Measurements from ENCODE around the gene TRUB2.
"Not testable (repeated sequence)": the region's sequence is repeated elsewhere in the genome, so short reads cannot be mapped to it uniquely, and the experiment has no call there.

Gene TRUB2

DNA sequence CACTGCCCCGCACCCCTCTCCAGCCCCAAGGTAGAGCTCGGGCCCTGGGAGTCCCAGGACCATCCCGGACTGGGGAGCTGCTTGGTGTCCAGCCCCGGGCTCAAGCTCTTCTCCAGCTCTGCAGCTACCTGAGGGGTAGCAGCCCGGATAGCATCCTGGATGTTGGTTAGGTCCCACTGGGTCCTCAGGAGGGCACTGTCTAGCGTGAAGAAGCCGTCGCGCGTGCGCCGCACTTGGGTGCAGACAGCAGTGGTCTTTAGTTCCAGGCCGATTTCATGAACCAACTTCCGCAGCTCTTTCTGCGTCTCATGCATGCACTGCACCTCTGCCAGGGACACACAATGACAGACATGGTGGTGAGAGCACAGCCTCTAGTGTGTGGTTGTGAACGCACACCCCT is 12.7 kb downstream of the TRUB2 start:
- intact Hi-C loops (cut with DNase I) = no loop called here
- DNase-seq = no peak

- intact Hi-C loops (cut with DNase I) = no loop called here
- DNase-seq = no peak
These were observed 17.3 kb downstream of the TRUB2 start for GRCh38 chr9:128304971-128305288.

GRCh38 chr9:128304136-128304970 is 17.9 kb downstream of the TRUB2 start:
- no peak for DNase-seq
- intact Hi-C loops (cut with DNase I) = no loop called here

- DNase-seq = no peak
- intact Hi-C loops (cut with DNase I) = loop anchor here (5.0 kb wide), 1 partner anchor 113 kb away; no protein-coding TSS in a partner anchor
These were observed 23.4 kb downstream of the TRUB2 start for GRCh38 chr9:128298535-128299482.

GRCh38 chr9:128297221-128297773 is 24.9 kb downstream of the TRUB2 start:
- intact Hi-C loops (cut with DNase I) = loop anchor here (5.0 kb wide), 1 partner anchor 115 kb away; no protein-coding TSS in a partner anchor
- DNase-seq = no peak

DNA sequence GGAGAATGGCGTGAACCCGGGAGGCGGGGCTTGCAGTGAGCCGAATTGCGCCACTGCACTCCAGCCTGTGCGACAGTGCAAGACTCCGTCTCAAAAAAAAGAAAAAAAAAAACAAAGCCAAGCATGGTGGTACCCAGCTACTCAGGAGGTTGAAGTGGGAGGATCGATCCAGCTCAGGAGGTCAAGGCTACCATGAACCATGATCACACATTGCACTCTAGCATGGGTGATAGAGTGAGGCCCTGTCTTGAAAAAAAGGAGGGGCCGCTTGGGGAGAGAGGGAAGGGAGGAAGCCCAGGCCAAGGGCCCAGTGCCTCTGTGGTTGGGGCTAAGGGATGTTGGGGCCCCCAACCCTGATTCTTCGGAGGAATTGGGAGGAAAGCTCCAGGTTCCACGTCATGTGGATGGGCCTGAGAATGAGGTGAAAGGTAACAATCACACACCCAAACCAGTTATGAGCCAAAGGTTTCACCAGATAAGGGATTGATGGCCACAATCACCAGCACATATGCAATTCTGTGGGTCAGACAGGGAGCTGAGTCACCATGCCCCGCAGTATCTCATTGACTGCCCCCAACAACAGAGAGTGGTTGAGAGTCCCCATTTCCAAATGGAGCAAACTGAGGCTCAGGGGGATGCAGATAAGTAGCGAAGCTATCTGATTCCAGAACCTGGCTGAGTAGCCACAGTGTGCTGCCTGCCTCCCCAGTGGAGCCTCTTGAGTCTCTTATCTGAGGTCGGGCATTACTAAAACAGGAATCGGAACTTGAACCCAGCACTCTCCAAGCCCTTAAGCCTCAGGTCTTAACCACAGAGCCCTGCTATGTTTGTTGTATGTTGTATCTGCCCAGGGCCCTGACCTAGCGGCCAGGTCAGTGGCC is 25.7 kb downstream of the TRUB2 start:
- intact Hi-C loops (cut with DNase I) = loop anchor here (5.0 kb wide), 1 partner anchor 116 kb away; no protein-coding TSS in a partner anchor
- DNase-seq = no peak

DNA sequence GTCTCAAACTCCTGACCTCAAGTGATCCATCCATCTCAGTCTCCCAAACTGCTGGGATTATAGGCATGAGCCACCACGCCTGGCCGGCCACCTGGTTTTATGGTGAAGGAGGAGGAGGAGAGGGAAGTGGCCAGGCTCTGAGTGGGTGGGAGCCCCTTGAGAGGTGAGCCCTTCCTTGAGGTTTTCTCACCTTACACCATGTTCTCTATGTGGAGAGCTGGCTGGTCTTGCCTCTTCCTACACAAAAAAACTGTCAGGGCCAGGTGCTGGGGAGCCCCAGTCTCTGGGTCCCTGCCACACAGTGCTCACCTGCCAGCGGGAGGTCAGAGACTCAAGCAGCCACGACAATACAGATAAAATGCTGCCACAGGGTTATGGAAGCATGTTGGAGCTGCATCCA is 28.1 kb downstream of the TRUB2 start:
- intact Hi-C loops (cut with DNase I) = no loop called here
- DNase-seq = no peak

GRCh38 chr9:128293091-128293490 is 29.2 kb downstream of the TRUB2 start:
- DNase-seq = no peak
- intact Hi-C loops (cut with DNase I) = no loop called here

DNA sequence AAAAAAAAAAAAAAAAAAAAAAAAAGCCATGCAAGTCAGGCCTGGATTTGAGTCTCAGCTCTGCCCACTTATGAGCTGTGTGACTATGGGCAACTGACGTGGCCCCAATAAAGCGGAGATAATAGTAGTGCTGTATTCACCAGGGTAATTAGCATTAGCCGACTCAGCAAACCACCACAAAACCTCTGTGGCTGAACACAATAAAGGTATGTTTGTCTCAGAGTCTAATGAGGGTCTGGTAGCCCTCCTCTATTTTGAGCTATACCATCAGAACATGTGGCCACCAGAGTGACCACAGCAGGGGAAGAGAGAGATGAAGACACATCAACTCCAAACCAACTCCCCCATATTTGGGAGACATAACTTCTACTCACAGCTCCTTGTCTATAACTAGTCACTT is 30.2 kb downstream of the TRUB2 start:
- no peak for DNase-seq
- intact Hi-C loops (cut with DNase I) = no loop called here

- intact Hi-C loops (cut with DNase I) = no loop called here
- peak in 1 of 10 donors; percentile 59 for DNase-seq
These were observed 33.8 kb downstream of the TRUB2 start for GRCh38 chr9:128288273-128289004.

DNA sequence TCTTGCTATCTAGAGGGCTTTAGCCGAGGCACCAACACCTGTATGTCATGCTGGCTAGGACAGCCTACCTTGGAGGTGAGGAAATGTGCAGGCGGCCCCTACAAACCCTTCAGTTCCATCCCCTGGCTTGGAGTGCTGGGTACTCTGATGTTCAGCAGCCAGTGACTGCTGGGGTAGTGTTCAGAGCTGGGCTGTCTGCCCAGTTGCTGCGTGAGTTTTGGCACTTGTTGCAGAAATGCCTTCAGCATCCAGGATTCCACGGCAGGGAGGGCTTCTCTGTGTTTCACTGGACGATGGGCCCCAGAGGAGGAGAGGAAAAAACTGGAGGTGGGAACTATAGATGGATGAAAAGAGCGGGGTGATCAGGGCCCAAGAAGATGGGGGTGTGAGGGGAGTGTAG is 35.8 kb downstream of the TRUB2 start:
- DNase-seq = peak; percentile 64 to 97 (median 80)
- intact Hi-C loops (cut with DNase I) = no loop called here

DNA sequence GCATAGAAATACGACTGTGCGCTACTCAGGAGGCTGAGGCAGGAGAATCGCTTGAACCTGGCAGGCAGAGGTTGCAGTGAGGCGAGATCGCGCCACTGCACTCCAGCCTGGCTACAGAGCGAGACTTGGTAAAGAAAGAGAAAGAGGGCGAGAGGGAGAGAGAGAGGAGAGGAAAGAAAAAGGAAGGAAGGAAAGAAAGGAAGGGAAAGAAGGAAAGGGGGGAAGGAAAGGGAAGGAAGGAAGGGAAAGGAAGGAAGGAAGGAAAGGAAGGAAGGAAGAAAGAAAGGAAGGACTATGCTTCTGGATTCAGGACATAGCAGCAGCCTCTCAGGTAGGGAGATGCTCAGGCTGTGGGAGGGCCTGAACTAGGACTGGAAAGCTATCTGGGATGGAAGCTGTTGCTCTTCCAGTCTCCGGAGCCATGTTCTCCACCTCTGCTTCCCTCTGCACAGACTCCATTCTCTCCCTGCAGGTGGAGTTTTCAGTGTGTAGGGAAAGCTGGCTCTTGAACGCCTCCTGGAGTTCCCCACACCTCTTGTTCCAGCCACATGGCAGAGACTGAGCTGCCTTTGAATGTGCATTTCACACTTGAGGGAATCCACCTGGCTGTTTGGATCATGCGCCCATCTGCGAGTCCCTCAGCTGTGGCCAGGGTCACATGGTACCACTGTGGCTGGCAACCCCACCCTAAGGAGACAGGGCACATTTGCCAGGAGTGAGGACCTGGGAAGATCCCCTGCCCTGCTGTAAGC is 37.0 kb downstream of the TRUB2 start:
- DNase-seq = no peak
- intact Hi-C loops (cut with DNase I) = no loop called here

- no peak for DNase-seq
- intact Hi-C loops (cut with DNase I) = no loop called here
These were observed 39.7 kb downstream of the TRUB2 start for GRCh38 chr9:128282500-128282899.

- DNase-seq = no peak
- intact Hi-C loops (cut with DNase I) = no loop called here
These were observed 42.1 kb downstream of the TRUB2 start for GRCh38 chr9:128280084-128280622.

DNA sequence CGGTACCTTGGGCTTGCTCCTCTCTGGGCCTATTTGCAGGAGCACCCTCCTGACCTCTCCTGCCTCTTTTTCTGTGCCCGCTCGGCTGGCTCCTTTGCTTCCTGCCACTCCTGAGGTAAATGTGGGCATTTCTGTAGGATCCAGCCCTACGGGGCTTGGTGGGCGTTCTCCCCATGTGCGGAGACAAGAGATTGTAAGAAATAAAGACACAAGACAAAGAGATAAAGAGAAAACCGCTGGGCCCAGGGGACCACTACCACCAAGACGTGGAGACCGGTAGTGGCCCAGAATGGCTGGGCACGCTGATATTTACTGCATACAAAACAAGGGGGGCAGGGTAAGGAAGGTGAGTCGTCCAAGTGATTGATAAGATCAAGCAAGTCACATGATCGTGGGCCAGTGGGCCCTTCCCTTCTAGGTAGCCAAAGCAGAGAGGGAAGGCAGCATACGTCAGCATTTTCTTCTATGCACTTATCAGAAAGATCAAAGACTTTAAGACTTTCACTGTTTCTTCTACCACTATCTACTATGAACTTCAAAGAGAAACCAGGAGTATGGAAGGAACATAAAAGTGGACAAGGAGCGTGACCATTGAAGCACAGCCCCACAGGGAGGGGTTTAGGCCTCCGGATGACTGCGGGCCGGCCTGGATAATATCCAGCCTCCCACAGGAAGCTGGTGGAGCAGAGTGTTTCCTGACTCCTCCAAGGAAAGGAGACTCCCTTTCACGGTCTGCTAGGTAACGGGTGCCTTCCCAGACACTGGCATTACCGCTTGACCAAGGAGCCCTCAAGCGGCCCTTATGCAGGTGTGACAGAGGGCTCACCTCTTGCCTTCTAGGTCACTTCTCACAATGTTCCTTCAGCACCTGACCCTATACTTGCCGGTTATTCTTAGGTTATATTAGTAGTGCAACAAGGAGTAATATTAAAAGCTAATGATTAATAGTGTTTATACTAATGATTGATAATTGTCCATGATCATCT is 42.9 kb downstream of the TRUB2 start:
- intact Hi-C loops (cut with DNase I); DNase-seq: not testable (repeated sequence)

DNA sequence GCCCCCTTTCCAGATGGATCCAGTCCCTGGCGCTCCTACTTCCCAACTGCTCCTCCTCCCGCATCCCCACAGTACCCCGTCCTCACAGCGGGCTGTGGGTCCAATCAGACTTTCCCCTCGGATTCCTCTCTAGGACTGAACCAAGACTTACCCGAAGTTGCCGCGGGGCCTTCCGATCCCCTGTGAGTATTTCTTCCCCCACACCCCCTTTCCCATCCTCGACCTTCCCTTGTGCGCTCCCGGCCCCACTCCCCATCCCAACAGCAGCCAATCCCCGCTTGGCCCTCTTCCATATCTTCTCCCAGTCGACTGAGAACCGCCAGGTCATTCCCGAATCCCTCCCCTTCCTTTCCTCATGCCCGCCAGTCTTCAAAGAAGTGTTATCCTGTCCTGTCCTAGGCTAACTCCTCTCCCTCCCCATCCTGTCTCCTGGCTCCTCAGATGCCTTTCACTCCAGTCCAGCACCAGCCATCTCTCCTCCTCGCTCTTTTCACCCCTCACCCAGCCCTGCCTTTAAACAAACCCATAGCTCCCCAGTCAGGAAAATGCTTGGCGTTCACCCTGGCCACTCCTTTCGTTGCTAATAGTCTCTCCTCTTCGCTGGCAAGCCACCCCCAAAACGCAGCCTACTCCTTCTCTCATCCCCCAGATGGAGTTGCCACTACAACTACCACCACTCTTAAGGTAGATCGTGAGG is 45.5 kb downstream of the TRUB2 start:
- DNase-seq = peak in 2 of 10 donors; percentile 79 to 89
- intact Hi-C loops (cut with DNase I) = no loop called here

Data from posterior cingulate gyrus (tissue), 11 donors.